Inflammatory macrophage treated with lipopolysaccharide for 1 hour (primary cell): ENCODE measurements around the gene TBX1.

ENCODE experiments used
- DNase-seq, 2 donors: peaks; one replicate each; pipeline ENCODE4 v3.0.0-alpha.2; 2020 to 2022

TBX1 gene

GRCh38 chr22:19755145-19755710 lies 5.3 kb upstream of the TBX1 start:
- no peak for DNase-seq

GRCh38 chr22:19755722-19756287 lies 4.8 kb upstream of the TBX1 start:
- no peak for DNase-seq

- DNase-seq, result no peak
Observed at GRCh38 chr22:19756288-19757128, 4.1 kb upstream of the TBX1 start.

- DNase-seq, result no peak
Observed at GRCh38 chr22:19757140-19757984, 3.2 kb upstream of the TBX1 start.

GRCh38 chr22:19757985-19758895 lies 2.3 kb upstream of the TBX1 start:
- DNase-seq, result no peak

GRCh38 chr22:19758896-19759426 lies 1.6 kb upstream of the TBX1 start:
- no peak for DNase-seq

- DNase-seq, result no peak
Observed at GRCh38 chr22:19759427-19760057, 1.0 kb upstream of the TBX1 start.

GRCh38 chr22:19760951-19761724 lies 560 bp downstream of the TBX1 start:
- no peak for DNase-seq

- DNase-seq, result no peak
Observed at GRCh38 chr22:19761725-19762567, 1.4 kb downstream of the TBX1 start.

GRCh38 chr22:19762568-19763457 lies 2.2 kb downstream of the TBX1 start:
- no peak for DNase-seq

- no peak for DNase-seq
Observed at GRCh38 chr22:19763458-19764298, 3.1 kb downstream of the TBX1 start.

- no peak for DNase-seq
Observed at GRCh38 chr22:19764299-19764593, 3.7 kb downstream of the TBX1 start.

- no peak for DNase-seq
Observed at GRCh38 chr22:19764636-19765476, 4.3 kb downstream of the TBX1 start.

- DNase-seq, result peak in 1 of 2 donors; percentile 54
Observed at GRCh38 chr22:19765477-19766239, 5.1 kb downstream of the TBX1 start.

- no peak for DNase-seq
Observed at GRCh38 chr22:19766240-19766510, 5.6 kb downstream of the TBX1 start.
